Lower leg skin (tissue), 4 donors: ENCODE data around the gene ANKRD33B. TPM values are rescaled to one million over a fixed set of nuclear protein-coding genes. Genes with fewer than 3 reads are reported as not detected.

Experiments used
- DNase-seq, 2 donors: peaks; one replicate each; pipeline ENCODE4 v3.0.0-alpha.2; 2019; ENCODE audit warnings: low spot score in 2 of 2
- H3K4me3 ChIP-seq: fragments of 200-600 bp; sonication (generic); 2 replicates; pipeline ENCODE4 v1.5.1; 2017; ENCODE audit warnings: mild to moderate bottlenecking, low read depth; ENCODE audit not compliant: poor library complexity, severe bottlenecking
- CTCF ChIP-seq, 3 donors: fragments of 450-650 bp; IDR thresholded peaks; one replicate each; pipeline ENCODE4 v1.5.1; 2016; ENCODE audit warnings: antibody characterized with exemption in 3 of 3, mild to moderate bottlenecking in 3 of 3, moderate library complexity in 2 of 3
- POLR2A ChIP-seq, 2 donors: fragments of 450-650 bp; IDR thresholded peaks; one replicate each; pipeline ENCODE4 v1.6.1; 2016 to 2017; ENCODE audit warnings: antibody characterized with exemption in 2 of 2, mild to moderate bottlenecking in 1 of 2, moderate library complexity in 1 of 2
- WGBS, 2 donors: methylation state at CpG; one replicate each; pipeline ENCODE4 v1.1.5; 2018; 5-methylcytosine and 5-hydroxymethylcytosine counted together
- intact Hi-C: fragments of 100-400 bp; cut with DNase I; formaldehyde crosslinking; loops from one replicate; pipeline ENCODE4 v1.15.0; 2023; ENCODE audit warnings: low total_unique reads
- total RNA-seq, 4 donors: library from RNA; depleted of rRNA; stranded (reverse); fragments of >200 nt; gene quantifications; one replicate each; pipeline ENCODE4 v1.1.0, GENCODE V29; 2016

Gene ANKRD33B
- total RNA-seq, 4 donors from 2014 or later = 12.6 to 35.4 (median 17.6) TPM

DNA sequence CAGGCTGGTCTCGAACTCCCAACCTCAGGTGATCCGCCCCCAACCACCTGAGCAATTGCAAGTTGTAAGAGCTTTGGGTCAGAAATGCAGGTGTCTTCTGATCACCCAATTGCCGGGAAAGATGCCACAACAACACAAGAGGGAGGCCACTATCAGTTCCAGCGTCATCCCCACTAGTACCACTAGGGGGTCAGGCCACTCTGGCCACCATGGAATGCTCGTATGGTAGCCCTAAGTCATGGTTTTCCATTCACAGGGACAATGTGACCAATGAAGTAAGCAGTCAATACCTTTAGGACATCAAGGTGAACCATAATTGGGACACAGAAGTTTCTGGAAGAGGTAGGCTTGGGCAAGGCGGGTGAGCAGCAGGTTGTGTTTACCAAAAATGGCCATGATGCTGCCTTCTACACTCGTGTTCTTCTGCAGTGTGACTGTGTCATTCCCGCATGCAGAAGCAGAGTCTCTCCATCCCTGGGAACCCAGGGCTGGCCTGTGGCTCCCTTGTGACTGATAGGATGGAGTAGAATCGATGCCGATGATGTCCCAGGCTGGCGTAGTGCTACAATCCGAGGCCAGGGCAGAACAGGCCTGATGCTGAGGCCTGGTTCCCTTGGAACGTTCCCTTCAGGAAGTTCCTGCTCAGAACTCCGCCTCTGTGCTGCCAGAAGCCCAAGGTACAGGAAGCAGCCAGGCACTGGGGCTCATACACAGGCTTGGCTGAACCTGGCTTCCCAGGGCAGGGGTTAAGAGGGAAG lies 42.2 kb upstream of the ANKRD33B start:
- H3K4me3 ChIP-seq = no peak overlapping the region
- no peak for DNase-seq
- TF ChIP-seq CTCF (IDR thresholded peaks at IDR 0.05) = no peak
- TF ChIP-seq POLR2A (IDR thresholded peaks at IDR 0.05) = no peak
- intact Hi-C loops = no loop called here
- WGBS, 2 donors = 92 to 95% methylated on average over 14 of the region's 14 CpGs

- WGBS, 2 donors = 94 to 95% methylated on average over 4 of the region's 4 CpGs
- no peak overlapping the region for H3K4me3 ChIP-seq
- TF ChIP-seq POLR2A (IDR thresholded peaks at IDR 0.05) (no peak), CTCF (IDR thresholded peaks at IDR 0.05) (no peak)
- no peak for DNase-seq
- intact Hi-C loops = no loop called here
These were observed 41.7 kb upstream of the ANKRD33B start for GRCh38 chr5:10522224-10522611.

GRCh38 chr5:10524376-10525123 lies 39.3 kb upstream of the ANKRD33B start:
- no peak overlapping the region for H3K4me3 ChIP-seq
- TF ChIP-seq CTCF (IDR thresholded peaks at IDR 0.05) (no peak), POLR2A (IDR thresholded peaks at IDR 0.05) (no peak)
- WGBS, 2 donors = 63 to 73% methylated on average over 19 of the region's 19 CpGs
- peak; percentile 65 to 90 for DNase-seq
- intact Hi-C loops = no loop called here

GRCh38 chr5:10525124-10525495 lies 38.8 kb upstream of the ANKRD33B start:
- no peak for TF ChIP-seq POLR2A (IDR thresholded peaks at IDR 0.05)
- no peak overlapping the region for H3K4me3 ChIP-seq
- intact Hi-C loops = no loop called here
- WGBS, 2 donors = 47 to 52% methylated on average over 4 of the region's 4 CpGs
- no peak for DNase-seq

- no peak for TF ChIP-seq POLR2A (IDR thresholded peaks at IDR 0.05)
- no peak for TF ChIP-seq CTCF (IDR thresholded peaks at IDR 0.05)
- WGBS, 2 donors = 49 to 52% methylated on average over 11 of the region's 11 CpGs
- no peak overlapping the region for H3K4me3 ChIP-seq
- no peak for DNase-seq
- intact Hi-C loops = no loop called here
These were observed 36.5 kb upstream of the ANKRD33B start for GRCh38 chr5:10527281-10527950.
